ENCODE data around the gene ADAMTS7. TPM values are rescaled to one million over a fixed set of nuclear protein-coding genes. Genes with fewer than 3 reads are reported as not detected.
"Not testable (repeated sequence)": the region's sequence is repeated elsewhere in the genome, so short reads cannot be mapped to it uniquely, and the experiment has no call there.

The ADAMTS7 gene
- total RNA-seq, 1 donor from 2014 or later: 51.9 TPM

DNA sequence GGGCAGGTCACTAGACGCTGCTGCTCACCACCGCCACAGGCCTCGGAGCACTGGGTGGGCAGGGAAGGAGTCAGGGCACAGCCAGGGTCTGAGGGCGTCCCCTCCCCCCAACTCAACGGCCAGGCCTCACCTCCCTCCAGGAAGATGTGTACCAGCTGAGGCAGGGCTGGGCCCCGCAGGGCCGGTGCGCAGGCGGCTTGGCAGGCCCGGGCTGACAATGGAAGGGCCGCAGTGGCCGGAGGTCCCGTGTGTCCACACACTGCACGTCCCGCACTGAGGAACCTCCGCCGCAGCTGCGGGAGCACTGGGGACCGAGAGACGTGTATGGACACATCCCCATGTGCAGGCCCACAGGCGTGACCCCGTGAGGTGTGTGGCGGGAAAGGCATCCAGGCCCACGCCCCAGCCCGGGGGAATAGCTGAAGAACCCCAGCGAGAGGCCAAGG lies 47.4 kb downstream of the ADAMTS7 start:
- DNase-seq (ENCODE audit: extremely low spot score, unreplicated experiment): no peak
- H3K27me3 Mint-ChIP-seq: no peaks in the 10 kb centered on the region
- no peaks in the 10 kb centered on the region for H3K9me3 Mint-ChIP-seq
- H3K4me1 Mint-ChIP-seq (ENCODE audit: unreplicated experiment): no peaks in the 10 kb centered on the region
- no peak overlapping the region for H3K4me3 Mint-ChIP-seq
- H3K36me3 Mint-ChIP-seq: no peaks in the 10 kb centered on the region
- no peak overlapping the region for H3K27ac Mint-ChIP-seq
- TF ChIP-seq, protein P1, sequence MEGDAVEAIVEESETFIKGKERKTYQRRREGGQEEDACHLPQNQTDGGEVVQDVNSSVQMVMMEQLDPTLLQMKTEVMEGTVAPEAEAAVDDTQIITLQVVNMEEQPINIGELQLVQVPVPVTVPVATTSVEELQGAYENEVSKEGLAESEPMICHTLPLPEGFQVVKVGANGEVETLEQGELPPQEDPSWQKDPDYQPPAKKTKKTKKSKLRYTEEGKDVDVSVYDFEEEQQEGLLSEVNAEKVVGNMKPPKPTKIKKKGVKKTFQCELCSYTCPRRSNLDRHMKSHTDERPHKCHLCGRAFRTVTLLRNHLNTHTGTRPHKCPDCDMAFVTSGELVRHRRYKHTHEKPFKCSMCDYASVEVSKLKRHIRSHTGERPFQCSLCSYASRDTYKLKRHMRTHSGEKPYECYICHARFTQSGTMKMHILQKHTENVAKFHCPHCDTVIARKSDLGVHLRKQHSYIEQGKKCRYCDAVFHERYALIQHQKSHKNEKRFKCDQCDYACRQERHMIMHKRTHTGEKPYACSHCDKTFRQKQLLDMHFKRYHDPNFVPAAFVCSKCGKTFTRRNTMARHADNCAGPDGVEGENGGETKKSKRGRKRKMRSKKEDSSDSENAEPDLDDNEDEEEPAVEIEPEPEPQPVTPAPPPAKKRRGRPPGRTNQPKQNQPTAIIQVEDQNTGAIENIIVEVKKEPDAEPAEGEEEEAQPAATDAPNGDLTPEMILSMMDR (conservative IDR thresholded peaks at IDR 0.05): no peak

DNA sequence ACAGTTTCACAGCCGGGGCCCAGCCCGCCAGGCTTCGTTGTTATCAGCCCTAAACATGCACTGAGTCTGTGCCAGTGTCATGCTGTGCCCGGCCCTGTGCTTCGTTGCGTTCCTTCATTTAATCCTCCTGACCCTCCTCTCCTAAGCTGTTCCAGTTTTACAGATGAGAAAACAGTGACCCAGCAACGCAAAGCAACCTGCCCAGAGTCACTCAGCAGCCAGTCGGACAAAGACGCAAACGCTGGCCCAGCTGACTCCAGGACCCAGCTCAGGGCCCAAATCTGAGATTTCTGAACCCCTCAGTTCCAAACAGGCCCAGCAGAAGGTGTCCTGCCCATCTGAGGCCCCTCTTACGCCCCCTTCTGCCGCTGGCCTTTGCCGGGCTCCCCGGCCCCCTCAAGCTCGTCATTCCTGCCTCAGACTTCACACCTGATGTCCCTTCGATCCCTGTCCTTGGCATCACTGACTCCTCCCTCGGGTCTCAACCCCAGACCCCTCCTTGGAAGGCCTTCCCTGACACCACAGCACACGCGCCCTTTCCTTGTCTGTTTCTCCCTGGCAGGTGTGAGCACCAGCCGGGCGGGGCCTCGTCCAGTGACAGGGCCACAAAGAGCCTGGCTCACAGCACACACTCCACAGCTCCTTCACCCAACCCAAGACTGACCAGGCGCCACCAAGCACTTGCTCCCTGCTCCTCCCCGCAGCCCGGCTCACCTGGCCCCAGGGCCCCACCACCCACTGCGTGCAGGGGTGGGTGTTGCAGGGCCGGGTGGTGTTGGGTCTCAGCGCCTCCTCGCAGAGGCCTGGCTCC lies 48.1 kb downstream of the ADAMTS7 start:
- no peaks in the 10 kb centered on the region for H3K4me1 Mint-ChIP-seq (ENCODE audit: unreplicated experiment)
- H3K4me3 Mint-ChIP-seq: no peak overlapping the region
- H3K36me3 Mint-ChIP-seq: no peaks in the 10 kb centered on the region
- TF ChIP-seq, protein P1 (conservative IDR thresholded peaks at IDR 0.05): no peak
- H3K27ac Mint-ChIP-seq: no peak overlapping the region
- H3K27me3 Mint-ChIP-seq: no peaks in the 10 kb centered on the region
- DNase-seq (ENCODE audit: extremely low spot score, unreplicated experiment): no peak
- H3K9me3 Mint-ChIP-seq: no peaks in the 10 kb centered on the region

DNA sequence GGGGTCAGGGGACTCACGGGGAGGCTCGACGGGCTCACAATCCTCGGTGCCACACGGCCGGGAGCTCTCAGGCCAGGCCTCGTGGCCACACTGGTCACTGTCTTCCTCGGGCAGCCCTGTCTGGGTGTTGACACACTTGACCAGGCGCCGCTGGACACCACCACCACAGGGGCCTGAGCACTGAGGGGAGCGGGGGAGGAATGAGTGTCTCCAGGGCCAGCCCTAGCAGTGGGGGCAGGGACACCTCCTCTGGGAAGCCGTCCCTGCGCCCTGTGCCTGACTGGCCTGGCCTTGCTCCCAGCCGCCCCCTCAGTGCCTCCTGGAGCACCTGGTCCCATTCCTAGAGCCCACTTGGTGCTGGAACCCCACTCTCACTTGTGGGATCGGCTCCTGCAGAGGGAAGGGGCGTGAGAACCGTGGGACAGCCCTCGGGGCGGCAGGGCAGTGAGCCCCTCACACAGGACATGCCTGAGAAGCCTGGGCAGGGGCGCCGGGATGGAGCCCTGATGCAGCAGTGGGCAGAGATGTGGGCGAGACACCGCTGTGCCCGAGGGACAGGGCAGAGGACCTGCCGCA lies 48.8 kb downstream of the ADAMTS7 start:
- not testable (repeated sequence) for H3K4me1 Mint-ChIP-seq (ENCODE audit: unreplicated experiment); H3K27me3 Mint-ChIP-seq; DNase-seq (ENCODE audit: extremely low spot score, unreplicated experiment)

DNA sequence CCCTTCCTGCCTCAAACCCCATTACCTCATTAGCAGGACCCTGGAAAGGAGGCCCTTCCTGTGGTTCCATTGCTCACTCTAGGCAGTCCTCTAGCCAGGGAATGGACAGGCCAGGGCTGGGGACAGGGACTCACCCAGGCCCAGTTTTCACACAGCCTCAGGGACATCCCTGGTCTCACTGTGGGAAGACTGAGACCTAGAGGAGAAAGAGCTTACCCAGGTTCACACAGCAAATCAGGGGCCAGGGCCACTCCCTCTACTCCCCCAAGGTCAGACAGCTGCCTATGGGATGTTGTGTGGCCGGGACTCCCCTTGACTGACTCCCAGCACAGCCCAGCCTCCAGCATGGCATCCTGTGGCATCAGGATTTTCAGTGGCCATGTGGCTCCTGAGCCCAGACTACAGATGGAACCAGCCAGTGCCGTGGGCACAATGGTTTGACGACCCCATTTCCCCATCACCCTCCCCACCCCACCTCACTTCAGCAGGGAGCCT lies 49.3 kb downstream of the ADAMTS7 start:
- no peak for DNase-seq (ENCODE audit: extremely low spot score, unreplicated experiment)
- no peak overlapping the region for H3K27ac Mint-ChIP-seq
- H3K27me3 Mint-ChIP-seq: no peaks in the 10 kb centered on the region
- no peaks in the 10 kb centered on the region for H3K36me3 Mint-ChIP-seq
- H3K9me3 Mint-ChIP-seq: no peaks in the 10 kb centered on the region
- no peak overlapping the region for H3K4me3 Mint-ChIP-seq
- TF ChIP-seq, protein P1 (conservative IDR thresholded peaks at IDR 0.05): no peak
- H3K4me1 Mint-ChIP-seq (ENCODE audit: unreplicated experiment): peaks cover 2% of the 10 kb centered on the region

More for the DNA sequence above, 48.8 kb downstream of the ADAMTS7 start:
- H3K9me3 Mint-ChIP-seq, H3K36me3 Mint-ChIP-seq, H3K27ac Mint-ChIP-seq, H3K4me3 Mint-ChIP-seq: not testable (repeated sequence)

- not testable (repeated sequence) for H3K27ac Mint-ChIP-seq; DNase-seq (ENCODE audit: extremely low spot score, unreplicated experiment); H3K9me3 Mint-ChIP-seq; H3K4me1 Mint-ChIP-seq (ENCODE audit: unreplicated experiment); H3K36me3 Mint-ChIP-seq; H3K4me3 Mint-ChIP-seq; H3K27me3 Mint-ChIP-seq
These were observed 49.8 kb downstream of the ADAMTS7 start for GRCh38 chr15:78761475-78761874.

DNA sequence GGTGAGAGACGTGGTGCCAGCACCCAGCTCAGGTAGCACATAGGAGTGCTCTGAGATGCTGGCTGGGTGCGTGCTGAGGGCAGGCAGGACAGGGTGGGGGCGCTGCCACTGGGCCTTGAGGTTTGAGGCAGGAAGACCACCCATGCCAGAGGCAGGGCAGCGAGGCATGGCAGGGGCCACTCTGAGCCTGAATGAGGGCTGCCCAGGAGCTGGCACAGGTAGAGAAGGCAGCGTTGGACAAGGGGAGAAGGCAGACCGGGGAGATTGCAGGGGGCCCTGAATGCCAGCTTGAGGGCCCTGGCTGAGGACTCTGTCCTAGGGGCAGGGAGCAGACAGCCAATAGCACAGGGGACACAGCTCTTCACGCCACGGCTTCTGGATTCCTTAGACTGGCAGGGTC lies 50.2 kb downstream of the ADAMTS7 start:
- TF ChIP-seq, protein P1 (conservative IDR thresholded peaks at IDR 0.05): no peak
- no peak for DNase-seq (ENCODE audit: extremely low spot score, unreplicated experiment)
- no peak overlapping the region for H3K27ac Mint-ChIP-seq
- no peaks in the 10 kb centered on the region for H3K27me3 Mint-ChIP-seq
- peaks cover 6% of the 10 kb centered on the region for H3K4me1 Mint-ChIP-seq (ENCODE audit: unreplicated experiment)
- H3K36me3 Mint-ChIP-seq: no peaks in the 10 kb centered on the region
- no peak overlapping the region for H3K4me3 Mint-ChIP-seq
- H3K9me3 Mint-ChIP-seq: no peaks in the 10 kb centered on the region

- not testable (repeated sequence) for H3K9me3 Mint-ChIP-seq
These were observed 51.0 kb downstream of the ADAMTS7 start for GRCh38 chr15:78760091-78760882.

GRCh38 chr15:78759361-78759998 lies 51.8 kb downstream of the ADAMTS7 start:
- not testable (repeated sequence) for H3K4me3 Mint-ChIP-seq; H3K36me3 Mint-ChIP-seq; H3K9me3 Mint-ChIP-seq; H3K27ac Mint-ChIP-seq; DNase-seq (ENCODE audit: extremely low spot score, unreplicated experiment); H3K27me3 Mint-ChIP-seq
- peaks cover 11% of the 10 kb centered on the region for H3K4me1 Mint-ChIP-seq (ENCODE audit: unreplicated experiment)

More at GRCh38 chr15:78760091-78760882, 51.0 kb downstream of the ADAMTS7 start:
- H3K4me3 Mint-ChIP-seq; H3K27ac Mint-ChIP-seq; H3K27me3 Mint-ChIP-seq; H3K4me1 Mint-ChIP-seq (ENCODE audit: unreplicated experiment); DNase-seq (ENCODE audit: extremely low spot score, unreplicated experiment); H3K36me3 Mint-ChIP-seq: not testable (repeated sequence)

Data from type B pancreatic cell (in vitro differentiated cells).